Measurements from ENCODE around the gene MTOR.

Gene MTOR

DNA sequence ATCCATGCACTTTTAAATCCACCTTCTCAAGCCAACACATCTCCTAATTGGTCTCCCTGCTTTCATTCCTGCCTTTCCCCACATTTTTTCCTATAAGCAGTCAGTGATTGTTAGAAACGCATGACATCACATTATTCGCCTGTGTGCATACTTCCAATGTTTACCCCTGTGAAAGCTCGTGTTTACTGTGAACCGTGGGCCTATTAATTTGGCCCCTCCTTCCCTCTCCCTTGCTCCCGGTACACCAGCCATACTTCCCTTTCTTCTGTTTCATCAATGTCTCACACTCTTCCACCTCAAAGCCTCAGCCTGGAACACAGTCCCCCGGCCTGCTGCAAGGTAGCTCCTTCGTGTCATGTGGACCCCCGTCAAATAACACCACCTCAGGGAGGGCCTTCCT lies 9.1 kb downstream of the MTOR start:
- H3K9me3 ChIP-seq (ENCODE audit: control insufficient read depth in 2 of 2, low read length in 2 of 2): no peaks in the 10 kb centered on the region
- no peak overlapping the region for H3K27ac ChIP-seq (ENCODE audit: low read length)
- peaks cover 46 to 56% of the 10 kb centered on the region in 2 donors for H3K36me3 ChIP-seq (ENCODE audit: control insufficient read depth in 2 of 2, insufficient read depth in 2 of 2, low read length in 2 of 2)
- no peak overlapping the region for H3K9ac ChIP-seq (ENCODE audit: low read length in 2 of 2)
- no peak overlapping the region for H3K4me3 ChIP-seq (ENCODE audit: low read length in 2 of 2)
- H3K4me1 ChIP-seq (ENCODE audit: control insufficient read depth, insufficient read depth, low read length): no peaks in the 10 kb centered on the region
- no peaks in the 10 kb centered on the region for H3K27me3 ChIP-seq (ENCODE audit: control insufficient read depth in 1 of 2, insufficient read depth in 2 of 2, low read length in 2 of 2)

DNA sequence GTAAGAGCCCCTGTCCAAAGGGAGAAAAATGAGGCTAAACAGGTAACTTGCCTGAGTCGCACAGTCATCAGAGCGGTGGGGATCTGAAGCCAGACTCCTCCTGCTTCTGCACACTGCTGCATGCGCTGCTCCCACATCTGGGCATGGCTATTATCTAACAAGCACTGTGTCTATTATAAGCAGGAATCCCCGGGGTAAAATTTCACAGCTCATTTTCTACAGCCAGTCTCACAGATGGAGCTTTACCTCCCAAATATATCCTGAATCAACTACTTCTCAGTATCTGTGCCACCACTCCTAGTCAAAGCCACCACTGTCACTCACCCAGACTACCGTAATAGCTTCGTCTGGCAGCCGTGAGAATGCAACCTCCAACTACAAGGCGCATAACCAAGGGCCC lies 9.8 kb downstream of the MTOR start:
- no peaks in the 10 kb centered on the region for H3K4me1 ChIP-seq (ENCODE audit: control insufficient read depth, insufficient read depth, low read length)
- H3K36me3 ChIP-seq (ENCODE audit: control insufficient read depth in 2 of 2, insufficient read depth in 2 of 2, low read length in 2 of 2): peaks cover 47 to 59% of the 10 kb centered on the region in 2 donors
- no peaks in the 10 kb centered on the region for H3K9me3 ChIP-seq (ENCODE audit: control insufficient read depth in 2 of 2, low read length in 2 of 2)

DNA sequence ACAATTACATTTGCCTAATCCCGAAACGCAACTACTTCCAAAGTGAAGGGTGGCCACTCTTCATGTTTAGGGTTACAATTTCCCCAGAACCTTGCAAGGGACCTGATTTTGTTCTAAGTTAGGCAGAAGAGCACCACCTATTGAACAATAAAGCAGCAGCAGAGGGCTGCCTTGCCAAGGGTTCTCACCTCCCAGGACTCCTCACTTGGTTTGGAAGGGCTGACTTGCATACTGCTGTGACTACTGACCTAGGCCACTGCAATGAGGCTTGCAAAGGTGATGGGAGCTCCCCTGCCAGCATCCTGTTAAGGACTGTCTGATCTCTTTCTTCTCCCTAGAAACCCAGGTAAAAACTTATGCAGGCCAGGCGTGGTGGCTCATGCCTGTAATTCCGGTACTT lies 14.2 kb downstream of the MTOR start:
- no peaks in the 10 kb centered on the region for H3K4me1 ChIP-seq (ENCODE audit: control insufficient read depth, insufficient read depth, low read length)
- H3K9ac ChIP-seq (ENCODE audit: low read length in 2 of 2): no peak overlapping the region
- peaks cover 44 to 60% of the 10 kb centered on the region in 2 donors for H3K36me3 ChIP-seq (ENCODE audit: control insufficient read depth in 2 of 2, insufficient read depth in 2 of 2, low read length in 2 of 2)
- H3K27ac ChIP-seq (ENCODE audit: low read length): no peak overlapping the region
- no peaks in the 10 kb centered on the region for H3K9me3 ChIP-seq (ENCODE audit: control insufficient read depth in 2 of 2, low read length in 2 of 2)
- H3K4me3 ChIP-seq (ENCODE audit: low read length in 2 of 2): no peak overlapping the region
- no peaks in the 10 kb centered on the region for H3K27me3 ChIP-seq (ENCODE audit: control insufficient read depth in 1 of 2, insufficient read depth in 2 of 2, low read length in 2 of 2)

More for the DNA sequence above, 9.8 kb downstream of the MTOR start:
- Histone ChIP-seq H3K4me3 (ENCODE audit: low read length in 2 of 2) (no peak overlapping the region), H3K27ac (ENCODE audit: low read length) (no peak overlapping the region), H3K27me3 (ENCODE audit: control insufficient read depth in 1 of 2, insufficient read depth in 2 of 2, low read length in 2 of 2) (no peaks in the 10 kb centered on the region), H3K9ac (ENCODE audit: low read length in 2 of 2) (no peak overlapping the region)

DNA sequence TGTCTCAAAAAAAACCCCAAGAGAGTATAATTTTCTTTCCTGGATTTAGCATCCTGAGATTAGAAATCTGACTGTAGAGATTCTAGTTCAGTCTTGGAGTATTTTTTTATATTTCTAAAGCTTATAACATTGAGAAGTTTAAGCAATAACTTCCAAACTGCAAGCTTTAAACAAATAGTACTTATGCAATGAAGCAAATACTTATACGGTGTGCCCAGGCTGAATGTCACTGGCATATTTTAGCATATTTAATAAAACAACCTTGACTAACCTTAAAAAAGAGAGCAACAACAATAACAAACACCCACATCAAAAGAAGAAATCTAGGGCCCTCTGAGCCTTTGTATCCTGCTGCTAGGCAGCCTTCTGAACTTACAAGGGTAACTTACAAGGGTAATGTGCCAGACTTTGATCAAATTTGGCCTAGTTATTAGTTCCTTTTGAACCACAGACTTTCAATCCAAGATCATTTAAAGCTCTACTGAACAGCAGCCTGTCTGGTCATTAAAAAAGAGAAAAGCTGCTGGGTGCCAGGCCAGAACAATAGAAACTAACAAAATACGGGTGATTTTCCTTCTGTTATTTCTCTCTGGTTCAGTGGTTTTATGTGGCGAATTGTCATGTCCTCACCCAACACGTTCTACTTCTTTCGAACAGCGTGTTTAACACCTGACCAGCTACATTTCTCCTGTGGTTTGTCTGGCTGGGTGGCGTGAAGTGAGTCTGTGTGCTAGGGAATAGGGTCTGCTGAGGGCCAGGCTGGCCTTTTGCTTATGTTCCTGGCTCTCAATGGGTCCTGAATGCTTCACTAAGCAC lies 16.2 kb downstream of the MTOR start:
- H3K27me3 ChIP-seq (ENCODE audit: control insufficient read depth in 1 of 2, insufficient read depth in 2 of 2, low read length in 2 of 2): no peaks in the 10 kb centered on the region
- peaks cover 45 to 56% of the 10 kb centered on the region in 2 donors for H3K36me3 ChIP-seq (ENCODE audit: control insufficient read depth in 2 of 2, insufficient read depth in 2 of 2, low read length in 2 of 2)
- H3K27ac ChIP-seq (ENCODE audit: low read length): no peak overlapping the region
- H3K4me1 ChIP-seq (ENCODE audit: control insufficient read depth, insufficient read depth, low read length): no peaks in the 10 kb centered on the region
- H3K9ac ChIP-seq (ENCODE audit: low read length in 2 of 2): no peak overlapping the region
- no peaks in the 10 kb centered on the region for H3K9me3 ChIP-seq (ENCODE audit: control insufficient read depth in 2 of 2, low read length in 2 of 2)
- no peak overlapping the region for H3K4me3 ChIP-seq (ENCODE audit: low read length in 2 of 2)

DNA sequence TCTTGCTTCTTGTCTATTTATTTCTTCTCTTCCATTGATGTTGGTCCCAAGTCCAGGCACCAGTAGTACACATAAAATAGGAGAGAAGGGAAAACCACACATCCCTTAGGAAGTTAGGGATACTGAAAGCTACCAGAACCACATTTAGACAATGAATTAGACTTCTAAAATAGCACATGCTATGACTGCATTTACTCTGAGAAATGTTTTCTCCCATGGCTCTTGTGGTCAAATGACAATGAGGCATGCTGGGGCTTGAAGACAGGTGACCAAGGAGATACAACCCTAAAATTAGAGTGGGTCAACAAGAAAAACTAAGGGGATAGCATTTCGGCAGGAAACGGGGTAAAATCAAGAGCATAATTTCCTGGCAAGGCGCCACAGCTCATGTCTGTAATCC lies 17.1 kb downstream of the MTOR start:
- H3K36me3 ChIP-seq (ENCODE audit: control insufficient read depth in 2 of 2, insufficient read depth in 2 of 2, low read length in 2 of 2): peaks cover 49 to 50% of the 10 kb centered on the region in 2 donors
- H3K9ac ChIP-seq (ENCODE audit: low read length in 2 of 2): no peak overlapping the region
- H3K27ac ChIP-seq (ENCODE audit: low read length): no peak overlapping the region
- no peak overlapping the region for H3K4me3 ChIP-seq (ENCODE audit: low read length in 2 of 2)
- no peaks in the 10 kb centered on the region for H3K27me3 ChIP-seq (ENCODE audit: control insufficient read depth in 1 of 2, insufficient read depth in 2 of 2, low read length in 2 of 2)
- H3K4me1 ChIP-seq (ENCODE audit: control insufficient read depth, insufficient read depth, low read length): no peaks in the 10 kb centered on the region
- no peaks in the 10 kb centered on the region for H3K9me3 ChIP-seq (ENCODE audit: control insufficient read depth in 2 of 2, low read length in 2 of 2)

DNA sequence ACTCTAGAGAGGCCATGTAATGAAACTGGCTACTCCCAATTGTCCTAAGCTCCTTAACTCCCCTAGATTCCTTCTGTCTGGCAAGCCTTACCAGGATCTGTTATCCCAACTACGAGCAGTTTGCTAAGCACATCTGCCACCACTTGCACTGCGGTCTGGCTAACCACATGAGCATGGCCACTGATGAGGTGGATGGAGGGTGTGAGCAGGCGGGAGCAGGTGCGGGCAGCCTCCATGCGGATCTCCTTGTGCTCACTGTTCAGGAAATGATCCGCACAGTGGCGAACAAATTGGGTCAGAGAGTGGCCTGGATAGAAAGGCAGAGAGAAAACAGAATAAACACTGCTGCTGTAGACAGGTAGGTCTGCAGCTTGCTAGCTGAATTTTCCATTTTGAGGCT lies 24.0 kb downstream of the MTOR start:
- Histone ChIP-seq H3K4me1 (ENCODE audit: control insufficient read depth, insufficient read depth, low read length) (no peaks in the 10 kb centered on the region), H3K4me3 (ENCODE audit: low read length in 2 of 2) (no peak overlapping the region), H3K9me3 (ENCODE audit: control insufficient read depth in 2 of 2, low read length in 2 of 2) (no peaks in the 10 kb centered on the region), H3K27ac (ENCODE audit: low read length) (no peak overlapping the region), H3K9ac (ENCODE audit: low read length in 2 of 2) (no peak overlapping the region), H3K36me3 (ENCODE audit: control insufficient read depth in 2 of 2, insufficient read depth in 2 of 2, low read length in 2 of 2) (peaks cover 58 to 63% of the 10 kb centered on the region in 2 donors), H3K27me3 (ENCODE audit: control insufficient read depth in 1 of 2, insufficient read depth in 2 of 2, low read length in 2 of 2) (no peaks in the 10 kb centered on the region)

DNA sequence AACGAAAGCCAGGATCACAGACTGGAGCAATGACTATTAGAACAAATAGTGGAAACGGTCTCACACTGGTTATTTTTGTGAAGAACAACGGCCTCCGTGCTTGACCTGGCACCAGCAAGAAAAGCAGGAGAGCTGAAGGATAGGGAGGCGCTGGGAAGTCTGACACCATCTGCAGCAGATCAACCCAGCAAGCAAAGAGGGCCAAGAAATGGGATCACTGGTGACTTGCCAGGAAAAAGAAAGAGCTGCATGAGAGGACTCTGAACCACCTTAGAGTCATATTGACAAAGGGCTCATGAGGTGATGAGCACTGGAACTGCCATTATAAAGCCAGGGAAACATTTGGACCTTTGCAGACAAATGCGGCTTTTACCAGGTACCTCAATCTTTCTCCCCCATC lies 25.0 kb downstream of the MTOR start:
- no peak overlapping the region for H3K9ac ChIP-seq (ENCODE audit: low read length in 2 of 2)
- no peak overlapping the region for H3K4me3 ChIP-seq (ENCODE audit: low read length in 2 of 2)
- H3K9me3 ChIP-seq (ENCODE audit: control insufficient read depth in 2 of 2, low read length in 2 of 2): no peaks in the 10 kb centered on the region
- H3K36me3 ChIP-seq (ENCODE audit: control insufficient read depth in 2 of 2, insufficient read depth in 2 of 2, low read length in 2 of 2): peaks cover 55 to 60% of the 10 kb centered on the region in 2 donors
- no peaks in the 10 kb centered on the region for H3K4me1 ChIP-seq (ENCODE audit: control insufficient read depth, insufficient read depth, low read length)
- H3K27ac ChIP-seq (ENCODE audit: low read length): no peak overlapping the region
- no peaks in the 10 kb centered on the region for H3K27me3 ChIP-seq (ENCODE audit: control insufficient read depth in 1 of 2, insufficient read depth in 2 of 2, low read length in 2 of 2)

DNA sequence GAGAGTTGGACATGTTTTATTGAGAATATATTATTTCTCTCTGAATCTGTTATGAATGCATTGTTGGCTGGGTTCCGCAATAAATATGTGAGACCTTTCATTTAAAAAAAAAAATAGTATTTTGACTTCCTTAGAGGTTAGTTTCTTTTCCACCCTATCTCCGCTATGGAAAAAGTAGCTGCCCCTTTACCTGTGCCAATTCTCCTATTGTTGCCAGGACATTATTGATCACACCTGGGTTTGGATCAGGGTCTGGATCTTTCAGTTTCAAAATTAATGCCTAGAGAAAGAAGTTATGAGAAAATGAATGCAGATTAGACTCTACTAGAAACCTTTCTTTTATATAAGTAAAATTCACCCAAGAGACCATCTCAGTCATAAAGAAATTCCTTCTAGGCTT lies 29.1 kb downstream of the MTOR start:
- Histone ChIP-seq H3K27ac (ENCODE audit: low read length) (no peak overlapping the region), H3K27me3 (ENCODE audit: control insufficient read depth in 1 of 2, insufficient read depth in 2 of 2, low read length in 2 of 2) (no peaks in the 10 kb centered on the region), H3K36me3 (ENCODE audit: control insufficient read depth in 2 of 2, insufficient read depth in 2 of 2, low read length in 2 of 2) (peaks cover 69 to 75% of the 10 kb centered on the region in 2 donors), H3K4me1 (ENCODE audit: control insufficient read depth, insufficient read depth, low read length) (no peaks in the 10 kb centered on the region), H3K9me3 (ENCODE audit: control insufficient read depth in 2 of 2, low read length in 2 of 2) (no peaks in the 10 kb centered on the region), H3K4me3 (ENCODE audit: low read length in 2 of 2) (no peak overlapping the region), H3K9ac (ENCODE audit: low read length in 2 of 2) (no peak overlapping the region)

DNA sequence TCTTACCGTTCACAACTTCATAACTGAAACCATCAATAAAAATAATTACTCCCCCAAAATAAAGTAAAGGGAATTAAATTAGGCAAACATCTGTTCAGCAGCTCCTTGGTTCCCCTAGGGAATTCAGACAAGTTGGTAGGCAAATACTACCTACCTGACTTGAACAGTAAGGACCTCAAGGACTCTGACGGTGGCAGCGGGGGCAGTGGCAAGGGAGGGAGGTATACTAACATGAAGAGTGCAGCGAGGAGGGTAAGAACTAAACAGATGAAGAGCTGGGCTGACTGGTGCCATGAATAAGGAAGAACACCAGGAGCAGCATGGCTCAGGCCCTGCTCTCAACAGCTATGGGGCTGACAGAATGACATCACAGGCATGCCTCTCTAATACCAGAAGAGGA lies 33.1 kb downstream of the MTOR start:
- Histone ChIP-seq H3K4me3 (ENCODE audit: low read length in 2 of 2) (no peak overlapping the region), H3K9me3 (ENCODE audit: control insufficient read depth in 2 of 2, low read length in 2 of 2) (no peaks in the 10 kb centered on the region), H3K9ac (ENCODE audit: low read length in 2 of 2) (no peak overlapping the region), H3K27ac (ENCODE audit: low read length) (no peak overlapping the region), H3K27me3 (ENCODE audit: control insufficient read depth in 1 of 2, insufficient read depth in 2 of 2, low read length in 2 of 2) (no peaks in the 10 kb centered on the region), H3K36me3 (ENCODE audit: control insufficient read depth in 2 of 2, insufficient read depth in 2 of 2, low read length in 2 of 2) (peaks cover 56 to 58% of the 10 kb centered on the region in 2 donors), H3K4me1 (ENCODE audit: control insufficient read depth, insufficient read depth, low read length) (no peaks in the 10 kb centered on the region)

DNA sequence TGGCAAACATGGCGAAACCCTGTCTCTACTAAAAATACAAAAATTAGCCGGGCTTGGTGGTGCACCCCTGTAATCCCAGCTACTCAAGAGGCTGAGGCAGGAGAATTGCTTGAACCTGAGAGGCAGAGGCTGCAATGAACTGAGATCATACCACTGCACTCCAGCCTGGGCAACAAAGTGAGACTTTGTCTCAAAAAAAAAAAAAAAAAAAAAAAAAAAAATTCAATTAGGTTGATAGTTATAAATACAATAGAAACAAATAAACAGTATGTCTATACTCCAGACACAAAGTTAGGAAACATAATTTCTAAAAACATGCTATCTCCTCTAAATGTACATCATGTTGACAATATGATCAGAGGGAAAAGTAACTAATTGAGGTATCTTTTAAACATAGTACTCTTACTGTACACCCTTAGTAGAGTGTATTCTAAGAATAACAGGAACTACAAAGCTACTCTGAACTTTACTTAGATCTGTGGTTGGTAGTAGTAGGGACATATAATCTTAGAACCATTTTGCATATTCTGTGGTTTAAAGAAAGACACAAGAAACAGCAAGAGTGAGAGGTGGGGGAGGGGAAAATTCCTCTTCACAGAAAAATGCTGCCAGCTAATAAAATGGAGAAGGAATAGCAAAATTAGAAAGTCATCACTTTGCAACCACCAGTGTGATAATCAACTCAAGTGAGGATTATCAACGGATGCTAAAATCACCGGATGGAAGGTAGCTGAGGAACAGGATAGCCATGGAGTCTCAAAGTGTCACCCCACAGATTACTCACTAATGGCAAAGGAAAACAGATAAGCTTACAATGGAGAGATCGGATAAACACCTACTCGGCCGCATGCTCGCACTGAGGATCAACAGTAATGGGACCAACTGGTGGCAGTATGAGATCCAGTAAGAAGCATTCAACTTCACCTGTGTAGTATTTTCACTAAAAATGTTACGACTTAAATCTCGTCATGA lies 35.0 kb downstream of the MTOR start:
- H3K4me1 ChIP-seq (ENCODE audit: control insufficient read depth, insufficient read depth, low read length): no peaks in the 10 kb centered on the region

More for the DNA sequence above, 35.0 kb downstream of the MTOR start:
- Histone ChIP-seq H3K4me3 (ENCODE audit: low read length in 2 of 2) (no peak overlapping the region), H3K36me3 (ENCODE audit: control insufficient read depth in 2 of 2, insufficient read depth in 2 of 2, low read length in 2 of 2) (peaks cover 43 to 46% of the 10 kb centered on the region in 2 donors), H3K9me3 (ENCODE audit: control insufficient read depth in 2 of 2, low read length in 2 of 2) (no peaks in the 10 kb centered on the region), H3K27me3 (ENCODE audit: control insufficient read depth in 1 of 2, insufficient read depth in 2 of 2, low read length in 2 of 2) (no peaks in the 10 kb centered on the region), H3K9ac (ENCODE audit: low read length in 2 of 2) (no peak overlapping the region), H3K27ac (ENCODE audit: low read length) (no peak overlapping the region)

Data from stomach smooth muscle (tissue), 2 donors.